WTC11 (cell line): ENCODE measurements around the gene SH2B3. TPM values are rescaled to one million over a fixed set of nuclear protein-coding genes. Genes with fewer than 3 reads are reported as not detected.

Experiments
- ATAC-seq: fragments of 200-7000 bp; cut with Tn5 transposase; 2 replicates; pipeline ENCODE4 v1.10.0; 2021; ENCODE audit warnings: mild to moderate bottlenecking, moderate library complexity
- CTCF ChIA-PET: fragments of 300-600 bp; sonication (Branson Sonifier 250); formaldehyde crosslinking; loops from one replicate; lab custom pipeline; 2021; ENCODE audit warnings: antibody characterized with exemption; lab: Charles Lee
- POLR2A ChIA-PET: fragments of 350-600 bp; sonication (Branson Sonifier 250); formaldehyde crosslinking; loops from one replicate; lab custom pipeline; 2021; ENCODE audit warnings: antibody characterized with exemption; lab: Charles Lee
- DNase-seq: peaks from one replicate; pipeline ENCODE4 v3.0.0; 2021; ENCODE audit warnings: low spot score
- H3K27ac Mint-ChIP-seq: 2 replicates; pipeline ENCODE4 v1.8.0; 2021; ENCODE audit warnings: mixed read lengths
- H3K27me3 Mint-ChIP-seq: 2 replicates; pipeline ENCODE4 v1.8.0; 2021; ENCODE audit warnings: low read depth, mild to moderate bottlenecking, moderate library complexity, mixed read lengths
- H3K36me3 Mint-ChIP-seq: 2 replicates; pipeline ENCODE4 v1.8.0; 2021; ENCODE audit warnings: mixed read lengths
- H3K4me1 Mint-ChIP-seq: 2 replicates; pipeline ENCODE4 v1.8.0; 2022; ENCODE audit warnings: mixed read lengths
- H3K4me3 Mint-ChIP-seq: 2 replicates; pipeline ENCODE4 v1.8.0; 2021; ENCODE audit warnings: mild to moderate bottlenecking, moderate library complexity, mixed read lengths
- H3K9me3 Mint-ChIP-seq: 2 replicates; pipeline ENCODE4 v1.8.0; 2021; ENCODE audit warnings: mixed read lengths
- ATF6 ChIP-seq: sonication (generic); formaldehyde crosslinking; IDR thresholded peaks from 2 replicates; pipeline ENCODE4 v1.8.1; 2023; ENCODE audit warnings: mild to moderate bottlenecking, missing genetic modification reagents
- E2F1 ChIP-seq: sonication (generic); formaldehyde crosslinking; IDR thresholded peaks from 2 replicates; pipeline ENCODE4 v1.8.0; 2022; ENCODE audit warnings: mild to moderate bottlenecking, missing genetic modification reagents
- E2F5 ChIP-seq: sonication (generic); formaldehyde crosslinking; IDR thresholded peaks from 2 replicates; pipeline ENCODE4 v1.8.1; 2022; ENCODE audit warnings: mild to moderate bottlenecking, moderate library complexity, missing genetic modification reagents
- EMX1 ChIP-seq: fragments of 250-450 bp; sonication (Bioruptor Pico); IDR thresholded peaks from 2 replicates; pipeline ENCODE4 v1.8.0; 2021; ENCODE audit warnings: mild to moderate bottlenecking
- ETV6 ChIP-seq: sonication (generic); formaldehyde crosslinking; IDR thresholded peaks from 2 replicates; pipeline ENCODE4 v1.8.1; 2022; ENCODE audit warnings: mild to moderate bottlenecking, missing genetic modification reagents
- GRHL2 ChIP-seq: fragments of 250-450 bp; sonication (Bioruptor Pico); IDR thresholded peaks from 2 replicates; pipeline ENCODE4 v1.8.0; 2022; ENCODE audit warnings: mild to moderate bottlenecking, moderate library complexity; ENCODE audit not compliant: insufficient replicate concordance, severe bottlenecking
- HMGXB4 ChIP-seq: sonication (generic); formaldehyde crosslinking; IDR thresholded peaks from 2 replicates; pipeline ENCODE4 v1.8.1; 2023; ENCODE audit warnings: mild to moderate bottlenecking, moderate library complexity, missing genetic modification reagents
- IRF2 ChIP-seq: sonication (generic); formaldehyde crosslinking; IDR thresholded peaks from 2 replicates; pipeline ENCODE4 v1.8.0; 2022; ENCODE audit warnings: low read depth, missing genetic modification reagents, borderline replicate concordance
- JUN ChIP-seq: sonication (generic); formaldehyde crosslinking; IDR thresholded peaks from 2 replicates; pipeline ENCODE4 v1.8.0; 2023; ENCODE audit warnings: mild to moderate bottlenecking, missing genetic modification reagents
- KAT7 ChIP-seq: sonication (generic); formaldehyde crosslinking; IDR thresholded peaks from 2 replicates; pipeline ENCODE4 v1.8.1; 2023; ENCODE audit warnings: missing genetic modification reagents, mild to moderate bottlenecking, borderline replicate concordance
- MYBL2 ChIP-seq: sonication (generic); formaldehyde crosslinking; IDR thresholded peaks from 2 replicates; pipeline ENCODE4 v1.8.1; 2023; ENCODE audit warnings: mild to moderate bottlenecking, moderate library complexity, missing genetic modification reagents
- NFATC4 ChIP-seq: fragments of 250-450 bp; sonication (Bioruptor Pico); IDR thresholded peaks from 2 replicates; pipeline ENCODE4 v1.9.0; 2021; ENCODE audit warnings: mild to moderate bottlenecking
- NR2C2 ChIP-seq: sonication (generic); formaldehyde crosslinking; IDR thresholded peaks from 2 replicates; pipeline ENCODE4 v1.8.0; 2022; ENCODE audit warnings: mild to moderate bottlenecking, missing genetic modification reagents
- OVOL2 ChIP-seq: fragments of 250-450 bp; sonication (Bioruptor Pico); IDR thresholded peaks from 2 replicates; pipeline ENCODE4 v1.9.0; 2021; ENCODE audit warnings: mild to moderate bottlenecking, borderline replicate concordance
- RORB ChIP-seq: fragments of 250-450 bp; sonication (Bioruptor Pico); IDR thresholded peaks from 2 replicates; pipeline ENCODE4 v1.9.0; 2021; ENCODE audit warnings: mild to moderate bottlenecking
- TEAD1 ChIP-seq: sonication (generic); formaldehyde crosslinking; IDR thresholded peaks from 2 replicates; pipeline ENCODE4 v1.8.0; 2022; ENCODE audit warnings: mild to moderate bottlenecking, missing genetic modification reagents
- TEAD4 ChIP-seq: sonication (generic); formaldehyde crosslinking; IDR thresholded peaks from 2 replicates; pipeline ENCODE4 v1.8.0; 2022; ENCODE audit warnings: mild to moderate bottlenecking, missing genetic modification reagents
- USF2 ChIP-seq: sonication (generic); formaldehyde crosslinking; IDR thresholded peaks from 2 replicates; pipeline ENCODE4 v1.8.1; 2023; ENCODE audit warnings: mild to moderate bottlenecking, missing genetic modification reagents, moderate library complexity
- ZNF219 ChIP-seq: sonication (generic); formaldehyde crosslinking; IDR thresholded peaks from 2 replicates; pipeline ENCODE4 v1.8.0; 2023; ENCODE audit warnings: missing genetic modification reagents, mild to moderate bottlenecking, borderline replicate concordance
- ZNF423 ChIP-seq: fragments of 250-450 bp; sonication (Bioruptor Pico); IDR thresholded peaks from 2 replicates; pipeline ENCODE4 v2.1.2; 2022; ENCODE audit warnings: mild to moderate bottlenecking, moderate library complexity
- ZNF512 ChIP-seq: sonication (generic); formaldehyde crosslinking; IDR thresholded peaks from 2 replicates; pipeline ENCODE4 v1.8.1; 2022; ENCODE audit warnings: missing genetic modification reagents, borderline replicate concordance
- total RNA-seq: library from RNA; stranded (reverse); gene quantifications from 3 replicates; pipeline ENCODE4 v1.2.3, GENCODE V29; 2021

Gene SH2B3
- total RNA-seq, 1 experiment from 2014 or later = 31.8 TPM

GRCh38 chr12:111430433-111431353 is 25.0 kb downstream of the SH2B3 start (continued):
- TF ChIP-seq HMGXB4 (no peak), TEAD4 (CRISPR knock-in tag) (no peak), NR2C2 (no peak)
- TF ChIP-seq, all 79 proteins: peak for 0

GRCh38 chr12:111431772-111432171 is 26.0 kb downstream of the SH2B3 start:
- Mint-ChIP-seq H3K4me3 (no peak overlapping the region), H3K36me3 (no peaks in the 10 kb centered on the region), H3K27ac (peak overlapping the region; percentile 95; the same call in 1 of the 2 replicates), H3K27me3 (no peaks in the 10 kb centered on the region), H3K4me1 (peaks cover 51% of the 10 kb centered on the region), H3K9me3 (no peaks in the 10 kb centered on the region)
- POLR2A ChIA-PET = interaction anchor here (1.2 kb wide), 1 partner anchor 18 kb away, joined by 6 read pairs; no protein-coding TSS in a partner anchor
- no peak for ATAC-seq
- CTCF ChIA-PET = interaction anchor here (1.2 to 3.3 kb wide), 2 partner anchors 20 to 28 kb away, joined by 6 to 25 read pairs; no protein-coding TSS in a partner anchor
- no peak for DNase-seq
- TF ChIP-seq HMGXB4 = no peak
- no peak for TF ChIP-seq ZNF512
- TF ChIP-seq IRF2 (CRISPR knock-in tag) = no peak
- no peak for TF ChIP-seq MYBL2 (CRISPR knock-in tag)
- TF ChIP-seq EMX1 (CRISPR knock-in tag) = no peak
- TF ChIP-seq JUN (CRISPR knock-in tag) = no peak
- TF ChIP-seq ZNF423 = no peak
- no peak for TF ChIP-seq ETV6 (CRISPR knock-in tag)
- TF ChIP-seq GRHL2 (CRISPR knock-in tag) = no peak
- TF ChIP-seq E2F5 (CRISPR knock-in tag) = no peak
- TF ChIP-seq RORB = no peak
- no peak for TF ChIP-seq NR2C2
- no peak for TF ChIP-seq E2F1 (CRISPR knock-in tag)
- no peak for TF ChIP-seq ZNF219 (CRISPR knock-in tag)
- no peak for TF ChIP-seq NFATC4 (CRISPR knock-in tag)
- TF ChIP-seq USF2 (CRISPR knock-in tag) = no peak
- TF ChIP-seq TEAD1 (CRISPR knock-in tag) = no peak
- no peak for TF ChIP-seq KAT7 (CRISPR knock-in tag)
- no peak for TF ChIP-seq OVOL2 (CRISPR knock-in tag)
- TF ChIP-seq ATF6 (CRISPR knock-in tag) = no peak
